GM12878 (cell line): ENCODE measurements around the gene CWF19L1. TPM values are rescaled to one million over a fixed set of nuclear protein-coding genes. Genes with fewer than 3 reads are reported as not detected.

Experiments used
- ATAC-seq: fragments of 200-7000 bp; cut with Tn5 transposase; 3 replicates; pipeline ENCODE4 v1.9.1; 2020; ENCODE audit warnings: mild to moderate bottlenecking, moderate library complexity
- BruUV-seq: library from RNA; stranded (reverse); fragments of 400-500 nt; replicated peaks from 2 replicates; lab custom pipeline; 2021; lab: Mats Ljungman, UMichigan
- CTCF ChIA-PET: fragments of 300-600 bp; sonication (Branson Sonifier 250); formaldehyde crosslinking; extraction: SDS; loops from one replicate; lab custom pipeline; 2021; ENCODE audit warnings: inconsistent platforms; lab: Yijun Ruan, JAX
- POLR2A ChIA-PET: fragments of 350-600 bp; formaldehyde crosslinking; extraction: SDS; loops from one replicate; lab custom pipeline; 2021; ENCODE audit warnings: inconsistent platforms; lab: Charles Lee
- RAD21 ChIA-PET: fragments of 300-600 bp; sonication (Branson Sonifier 250); formaldehyde crosslinking; loops from one replicate; lab custom pipeline; 2023; ENCODE audit warnings: antibody characterized with exemption; ENCODE audit not compliant: unreplicated experiment; lab: Charles Lee
- SMC1A ChIA-PET: fragments of 300-600 bp; sonication (Branson Sonifier 250); formaldehyde crosslinking; loops from one replicate; lab custom pipeline; 2023; ENCODE audit not compliant: unreplicated experiment, uncharacterized antibody; lab: Charles Lee
- DNase-seq: peaks from one replicate; pipeline ENCODE4 v3.0.0-alpha.2; 2011; ENCODE audit warnings: low read depth, low spot score
- FAIRE-seq: peaks from 3 replicates; lab custom pipeline; 2011; peaks lifted over from hg19 to GRCh38; lab: Jason Lieb, UNC
- H2AFZ ChIP-seq: 2 replicates; pipeline ENCODE4 v1.6.0; 2011; ENCODE audit warnings: low read depth, low read length, control low read depth; ENCODE audit not compliant: control insufficient read depth
- H3K27ac ChIP-seq: 2 replicates; pipeline ENCODE4 v1.5.1; 2011; ENCODE audit warnings: control low read depth; ENCODE audit not compliant: control insufficient read depth, insufficient read depth
- H3K27me3 ChIP-seq, 2 experiments: replicated peaks in 1 of 2; 2 replicates each; pipeline versions ENCODE4 v1.6.0 to v1.6.1; 2011; ENCODE audit warnings: low read length in 1 of 2; ENCODE audit not compliant: control insufficient read depth in 2 of 2, insufficient read depth in 2 of 2
- H3K36me3 ChIP-seq, 2 experiments: 2 replicates each; pipeline ENCODE4 v1.5.1; 2011; ENCODE audit warnings: low read length in 1 of 2; ENCODE audit not compliant: control insufficient read depth in 2 of 2, insufficient read depth in 2 of 2
- H3K4me1 ChIP-seq: 2 replicates; pipeline ENCODE4 v1.6.1; 2011; ENCODE audit warnings: mild to moderate bottlenecking, low read length, moderate library complexity, mixed read lengths; ENCODE audit not compliant: control insufficient read depth, insufficient read depth
- H3K4me2 ChIP-seq: 2 replicates; pipeline ENCODE4 v1.6.0; 2011; ENCODE audit warnings: control low read depth; ENCODE audit not compliant: control insufficient read depth, insufficient read depth
- H3K4me3 ChIP-seq: fragments of 200-600 bp; sonication (generic); 2 replicates; pipeline ENCODE4 v1.5.1; 2016
- H3K79me2 ChIP-seq: 2 replicates; pipeline ENCODE4 v1.6.0; 2011; ENCODE audit warnings: low read length; ENCODE audit not compliant: control insufficient read depth, insufficient read depth
- H3K9ac ChIP-seq: 2 replicates; pipeline ENCODE4 v1.8.0; 2011; ENCODE audit warnings: low read length, control low read depth, mixed read lengths; ENCODE audit not compliant: control insufficient read depth, insufficient read depth
- H3K9me3 ChIP-seq: replicated peaks from 3 replicates; pipeline ENCODE4 v1.5.1; 2011; ENCODE audit warnings: mild to moderate bottlenecking, low read length; ENCODE audit not compliant: control insufficient read depth, insufficient read depth
- H4K20me1 ChIP-seq: 2 replicates; pipeline ENCODE4 v1.6.0; 2011; ENCODE audit not compliant: control insufficient read depth, insufficient read depth
- BCLAF1 ChIP-seq: fragments of 450-650 bp; IDR thresholded peaks from 2 replicates; pipeline ENCODE4 v1.6.1; 2017; ENCODE audit warnings: antibody characterized with exemption, mild to moderate bottlenecking, moderate library complexity
- CEBPB ChIP-seq, 2 experiments: fragments of 150-350 bp in 1 of 2; IDR thresholded peaks; 2 replicates each; pipeline ENCODE4 v1.6.1; 2012 to 2014; ENCODE audit warnings: low read depth in 2 of 2, low read length in 2 of 2, borderline replicate concordance in 1 of 2, inconsistent platforms in 1 of 2
- ETV6 ChIP-seq, 2 experiments: fragments of 450-650 bp in 1 of 2; IDR thresholded peaks in 1 of 2; conservative IDR thresholded peaks in 1 of 2; 2 replicates each; pipeline ENCODE4 v1.6.1; 2014; ENCODE audit warnings: antibody characterized with exemption in 1 of 2, borderline replicate concordance in 1 of 2, low read depth in 1 of 2, mild to moderate bottlenecking in 1 of 2, moderate library complexity in 1 of 2
- FOXK2 ChIP-seq: fragments of 450-650 bp; IDR thresholded peaks from 2 replicates; pipeline ENCODE4 v1.6.1; 2017; ENCODE audit warnings: mild to moderate bottlenecking, moderate library complexity
- HDAC6 ChIP-seq: fragments of 200-600 bp; sonication (generic); IDR thresholded peaks from one replicate; pipeline ENCODE4 v1.8.0; 2017; ENCODE audit warnings: antibody characterized with exemption; ENCODE audit not compliant: unreplicated experiment
- LARP7 ChIP-seq: fragments of 450-650 bp; IDR thresholded peaks from 2 replicates; pipeline ENCODE4 v1.6.1; 2017; ENCODE audit warnings: mild to moderate bottlenecking
- MYB ChIP-seq: fragments of 150-350 bp; IDR thresholded peaks from 2 replicates; pipeline ENCODE4 v1.6.1; 2014; ENCODE audit warnings: mild to moderate bottlenecking, low read depth, low read length, borderline replicate concordance
- RELB ChIP-seq: fragments of 450-650 bp; IDR thresholded peaks from 2 replicates; pipeline ENCODE4 v1.6.1; 2017; ENCODE audit warnings: low read depth, mild to moderate bottlenecking, moderate library complexity
- SIN3A ChIP-seq: IDR thresholded peaks from 2 replicates; pipeline ENCODE4 v1.6.1; 2012; ENCODE audit warnings: low read depth, low read length, improper control_type of control experiment
- SMAD1 ChIP-seq: fragments of 450-650 bp; IDR thresholded peaks from 2 replicates; pipeline ENCODE4 v1.6.1; 2018; ENCODE audit warnings: mild to moderate bottlenecking, low read depth; ENCODE audit not compliant: partially characterized antibody
- SRF ChIP-seq, 2 experiments: IDR thresholded peaks; 2 replicates each; pipeline ENCODE4 v1.6.1; 2011; ENCODE audit warnings: low read depth in 2 of 2, low read length in 2 of 2, mild to moderate bottlenecking in 1 of 2, moderate library complexity in 1 of 2
- SUZ12 ChIP-seq: fragments of 200-600 bp; sonication (generic); IDR thresholded peaks from one replicate; pipeline ENCODE4 v1.6.1; 2018; ENCODE audit warnings: antibody characterized with exemption, mild to moderate bottlenecking; ENCODE audit not compliant: unreplicated experiment
- WGBS: methylation state at CpG from one replicate; pipeline ENCODE4 v1.1.6; 2016; ENCODE audit warnings: low lambda C conversion rate; ENCODE audit not compliant: insufficient replicate concordance, insufficient coverage; ENCODE audit errors: missing lambda C conversion rate; 5-methylcytosine and 5-hydroxymethylcytosine counted together
- in situ Hi-C: fragments of 300-500 bp; cut with MboI; formaldehyde crosslinking; loops from 9 replicates; pipeline ENCODE4 v1.14.3; 2018; ENCODE audit warnings: mixed read lengths
- intact Hi-C: fragments of 100-400 bp; cut with micrococcal nuclease; formaldehyde crosslinking; loops from one replicate; pipeline ENCODE4 v1.14.2; 2022; ENCODE audit not compliant: unreplicated experiment
- polyA plus RNA-seq, 11 experiments: library from polyadenylated mRNA; depleted of rRNA in 4 of 11; unstranded in 6 of 11; stranded (reverse) in 5 of 11; fragments of >200 nt; fragmentation: Nextera tagmentation in 4 of 11; fragmentation: Illumina TruSeq in 1 of 11; extraction: Ambion mirVana in 4 of 11; extraction: Trizol in 1 of 11; gene quantifications; 1 replicate in 1 of 11; 2 replicates in 10 of 11; pipeline versions ENCODE4 v1.2.1 to v1.2.3, GENCODE V29; 2011 to 2016; ENCODE audit warnings: inconsistent platforms in 2 of 11, missing spikeins in 2 of 11, low read depth in 1 of 11
- total RNA-seq, 4 experiments: library from RNA; depleted of rRNA in 3 of 4; stranded (reverse); fragments of >200 nt in 3 of 4; fragmentation: Illumina TruSeq in 1 of 4; extraction: Trizol in 1 of 4; gene quantifications; 2 replicates each; pipeline versions ENCODE4 v1.2.1 to v1.2.3, GENCODE V29; 2013 to 2021
- TF ChIP-seq, protein P1 (sequence below): IDR thresholded peaks from 2 replicates; pipeline ENCODE4 v1.6.1; 2012; ENCODE audit warnings: low read length, inconsistent platforms
- TF ChIP-seq, protein P2 (sequence below): fragments of 450-650 bp; IDR thresholded peaks from 2 replicates; pipeline ENCODE4 v1.6.1; 2017; ENCODE audit warnings: mild to moderate bottlenecking, moderate library complexity

Gene CWF19L1
- total and polyA plus RNA-seq, 10 of the 15 experiments (the other 5 are each of a cell fraction or from before 2014, with no cell fraction given): 30.2 to 51.7 (median 38.1) TPM

DNA sequence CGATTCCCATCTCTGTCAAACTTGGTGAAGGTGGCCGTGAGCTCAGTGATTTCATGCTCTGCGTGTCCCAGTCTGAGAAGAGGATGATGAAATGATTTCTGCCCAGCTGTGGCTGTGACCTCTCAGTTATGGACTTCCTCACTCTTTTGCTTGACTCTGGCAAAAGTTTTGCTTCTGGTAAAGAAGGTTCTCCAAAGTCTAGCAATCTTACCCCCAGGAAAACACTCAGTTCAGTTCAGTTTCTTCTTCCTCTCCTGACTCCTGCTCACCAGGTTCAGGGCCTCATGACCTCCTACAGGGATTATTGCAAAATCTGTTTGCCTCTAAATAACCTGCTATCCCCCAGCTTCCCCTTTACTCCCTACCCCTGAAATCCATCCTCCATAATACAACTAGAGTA lies 23.9 kb upstream of the CWF19L1 start:
- Histone ChIP-seq H2AFZ (no peak overlapping the region), H3K36me3 (no peaks in the 10 kb centered on the region), H3K27ac (no peak overlapping the region), H3K4me3 (no peak overlapping the region), H3K9me3 (no peaks in the 10 kb centered on the region), H3K4me2 (no peak overlapping the region), H3K4me1 (no peaks in the 10 kb centered on the region), H4K20me1 (no peaks in the 10 kb centered on the region), H3K9ac (no peak overlapping the region), H3K79me2 (peaks cover 3% of the 10 kb centered on the region), H3K27me3 (no peaks in the 10 kb centered on the region)
- WGBS: 2% methylated on average over 3 of the region's 3 CpGs
- DNase-seq: no peak
- in situ Hi-C loops: no loop called here
- RAD21 ChIA-PET: no interaction called here
- POLR2A ChIA-PET: interaction anchor here (1.0 kb wide), 1 partner anchor 29 kb away, joined by 3 read pairs; no protein-coding TSS in a partner anchor
- intact Hi-C loops: no loop called here
- no peak for FAIRE-seq
- SMC1A ChIA-PET: no interaction called here
- CTCF ChIA-PET: interaction anchor here (1.1 kb wide), 1 partner anchor 12 kb away, joined by 3 read pairs; no protein-coding TSS in a partner anchor
- BruUV-seq: no TSS peak
- no peak for ATAC-seq
- TF ChIP-seq SIN3A: no peak
- TF ChIP-seq BCLAF1: no peak
- no peak for TF ChIP-seq SUZ12
- TF ChIP-seq FOXK2: no peak
- no peak for TF ChIP-seq RELB
- TF ChIP-seq SRF (IDR thresholded peaks at IDR 0.05; ENCODE audit: low read depth in 2 of 2, low read length in 2 of 2): no peak
- no peak for TF ChIP-seq ETV6 (conservative IDR thresholded peaks at IDR 0.05 in 1 of 2, IDR thresholded peaks at IDR 0.05 in 1 of 2; ENCODE audit: borderline replicate concordance in 1 of 2, low read depth in 1 of 2)
- TF ChIP-seq CEBPB (IDR thresholded peaks at IDR 0.05; ENCODE audit: borderline replicate concordance in 1 of 2, low read depth in 2 of 2, low read length in 2 of 2): no peak
- TF ChIP-seq, protein P1, sequence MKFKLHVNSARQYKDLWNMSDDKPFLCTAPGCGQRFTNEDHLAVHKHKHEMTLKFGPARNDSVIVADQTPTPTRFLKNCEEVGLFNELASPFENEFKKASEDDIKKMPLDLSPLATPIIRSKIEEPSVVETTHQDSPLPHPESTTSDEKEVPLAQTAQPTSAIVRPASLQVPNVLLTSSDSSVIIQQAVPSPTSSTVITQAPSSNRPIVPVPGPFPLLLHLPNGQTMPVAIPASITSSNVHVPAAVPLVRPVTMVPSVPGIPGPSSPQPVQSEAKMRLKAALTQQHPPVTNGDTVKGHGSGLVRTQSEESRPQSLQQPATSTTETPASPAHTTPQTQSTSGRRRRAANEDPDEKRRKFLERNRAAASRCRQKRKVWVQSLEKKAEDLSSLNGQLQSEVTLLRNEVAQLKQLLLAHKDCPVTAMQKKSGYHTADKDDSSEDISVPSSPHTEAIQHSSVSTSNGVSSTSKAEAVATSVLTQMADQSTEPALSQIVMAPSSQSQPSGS: no peak
- no peak for TF ChIP-seq MYB
- no peak for TF ChIP-seq HDAC6
- TF ChIP-seq, protein P2, sequence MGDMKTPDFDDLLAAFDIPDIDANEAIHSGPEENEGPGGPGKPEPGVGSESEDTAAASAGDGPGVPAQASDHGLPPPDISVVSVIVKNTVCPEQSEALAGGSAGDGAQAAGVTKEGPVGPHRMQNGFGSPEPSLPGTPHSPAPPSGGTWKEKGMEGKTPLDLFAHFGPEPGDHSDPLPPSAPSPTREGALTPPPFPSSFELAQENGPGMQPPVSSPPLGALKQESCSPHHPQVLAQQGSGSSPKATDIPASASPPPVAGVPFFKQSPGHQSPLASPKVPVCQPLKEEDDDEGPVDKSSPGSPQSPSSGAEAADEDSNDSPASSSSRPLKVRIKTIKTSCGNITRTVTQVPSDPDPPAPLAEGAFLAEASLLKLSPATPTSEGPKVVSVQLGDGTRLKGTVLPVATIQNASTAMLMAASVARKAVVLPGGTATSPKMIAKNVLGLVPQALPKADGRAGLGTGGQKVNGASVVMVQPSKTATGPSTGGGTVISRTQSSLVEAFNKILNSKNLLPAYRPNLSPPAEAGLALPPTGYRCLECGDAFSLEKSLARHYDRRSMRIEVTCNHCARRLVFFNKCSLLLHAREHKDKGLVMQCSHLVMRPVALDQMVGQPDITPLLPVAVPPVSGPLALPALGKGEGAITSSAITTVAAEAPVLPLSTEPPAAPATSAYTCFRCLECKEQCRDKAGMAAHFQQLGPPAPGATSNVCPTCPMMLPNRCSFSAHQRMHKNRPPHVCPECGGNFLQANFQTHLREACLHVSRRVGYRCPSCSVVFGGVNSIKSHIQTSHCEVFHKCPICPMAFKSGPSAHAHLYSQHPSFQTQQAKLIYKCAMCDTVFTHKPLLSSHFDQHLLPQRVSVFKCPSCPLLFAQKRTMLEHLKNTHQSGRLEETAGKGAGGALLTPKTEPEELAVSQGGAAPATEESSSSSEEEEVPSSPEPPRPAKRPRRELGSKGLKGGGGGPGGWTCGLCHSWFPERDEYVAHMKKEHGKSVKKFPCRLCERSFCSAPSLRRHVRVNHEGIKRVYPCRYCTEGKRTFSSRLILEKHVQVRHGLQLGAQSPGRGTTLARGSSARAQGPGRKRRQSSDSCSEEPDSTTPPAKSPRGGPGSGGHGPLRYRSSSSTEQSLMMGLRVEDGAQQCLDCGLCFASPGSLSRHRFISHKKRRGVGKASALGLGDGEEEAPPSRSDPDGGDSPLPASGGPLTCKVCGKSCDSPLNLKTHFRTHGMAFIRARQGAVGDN: no peak
- no peak for TF ChIP-seq LARP7
- no peak for TF ChIP-seq SMAD1
